Duodenal mucosa (tissue), 2 donors: ENCODE measurements around the gene EIPR1.

Experiments
- H3K27ac ChIP-seq: one replicate; pipeline ENCODE4 v1.7.0; 2013; ENCODE audit warnings: low read depth, low read length
- H3K27me3 ChIP-seq, 2 donors: one replicate each; pipeline ENCODE4 v1.7.0; 2013; ENCODE audit warnings: low read length in 2 of 2, control low read depth in 1 of 2; ENCODE audit not compliant: insufficient read depth in 2 of 2, control insufficient read depth in 1 of 2
- H3K36me3 ChIP-seq, 2 donors: one replicate each; pipeline ENCODE4 v1.7.0; 2013; ENCODE audit warnings: low read length in 2 of 2, control low read depth in 1 of 2; ENCODE audit not compliant: insufficient read depth in 2 of 2, control insufficient read depth in 1 of 2
- H3K4me1 ChIP-seq, 2 donors: one replicate each; pipeline ENCODE4 v1.7.0; 2013; ENCODE audit warnings: low read length in 2 of 2, control low read depth in 1 of 2; ENCODE audit not compliant: insufficient read depth in 2 of 2, control insufficient read depth in 1 of 2
- H3K4me3 ChIP-seq, 2 donors: one replicate each; pipeline ENCODE4 v1.7.0; 2013; ENCODE audit warnings: low read length in 2 of 2, low read depth in 1 of 2
- H3K9ac ChIP-seq, 2 donors: one replicate each; pipeline ENCODE4 v1.7.0; 2013; ENCODE audit warnings: low read length in 2 of 2, low read depth in 1 of 2
- H3K9me3 ChIP-seq, 2 donors: one replicate each; pipeline ENCODE4 v1.7.0; 2013; ENCODE audit warnings: low read length in 2 of 2, control low read depth in 1 of 2; ENCODE audit not compliant: control insufficient read depth in 1 of 2

The EIPR1 gene

GRCh38 chr2:3343012-3343411, 34.6 kb downstream of the EIPR1 start:
- peaks cover 0 to 5% of the 10 kb centered on the region in 2 donors for H3K36me3 ChIP-seq

GRCh38 chr2:3342324-3342723, 35.3 kb downstream of the EIPR1 start:
- peaks cover 0 to 10% of the 10 kb centered on the region in 2 donors for H3K36me3 ChIP-seq
- no peak overlapping the region for H3K4me3 ChIP-seq
- H3K27ac ChIP-seq, result no peak overlapping the region
- H3K4me1 ChIP-seq, result no peaks in the 10 kb centered on the region
- no peaks in the 10 kb centered on the region for H3K9me3 ChIP-seq
- H3K9ac ChIP-seq, result no peak overlapping the region
- H3K27me3 ChIP-seq, result no peaks in the 10 kb centered on the region

More at GRCh38 chr2:3343012-3343411, 34.6 kb downstream of the EIPR1 start:
- Histone ChIP-seq H3K27me3 (no peaks in the 10 kb centered on the region), H3K27ac (no peak overlapping the region), H3K4me1 (no peaks in the 10 kb centered on the region), H3K9me3 (no peaks in the 10 kb centered on the region), H3K4me3 (no peak overlapping the region), H3K9ac (no peak overlapping the region)

GRCh38 chr2:3341336-3341735, 36.3 kb downstream of the EIPR1 start:
- H3K27ac ChIP-seq, result no peak overlapping the region
- no peak overlapping the region for H3K9ac ChIP-seq
- no peaks in the 10 kb centered on the region for H3K4me1 ChIP-seq
- H3K4me3 ChIP-seq, result no peak overlapping the region
- no peaks in the 10 kb centered on the region for H3K9me3 ChIP-seq
- H3K27me3 ChIP-seq, result no peaks in the 10 kb centered on the region
- H3K36me3 ChIP-seq, result peaks cover 0 to 11% of the 10 kb centered on the region in 2 donors

- Histone ChIP-seq H3K27me3 (no peaks in the 10 kb centered on the region), H3K4me3 (no peak overlapping the region), H3K9me3 (no peaks in the 10 kb centered on the region), H3K36me3 (peaks cover 0 to 21% of the 10 kb centered on the region in 2 donors), H3K9ac (no peak overlapping the region), H3K27ac (no peak overlapping the region), H3K4me1 (no peaks in the 10 kb centered on the region)
Measured at GRCh38 chr2:3340144-3340543, 37.5 kb downstream of the EIPR1 start.

- Histone ChIP-seq H3K4me1 (no peaks in the 10 kb centered on the region), H3K9ac (no peak overlapping the region), H3K27ac (no peak overlapping the region), H3K27me3 (no peaks in the 10 kb centered on the region), H3K9me3 (no peaks in the 10 kb centered on the region), H3K36me3 (peaks cover 0 to 32% of the 10 kb centered on the region in 2 donors), H3K4me3 (no peak overlapping the region)
Measured at GRCh38 chr2:3338340-3338739, 39.3 kb downstream of the EIPR1 start.

- Histone ChIP-seq H3K4me1 (no peaks in the 10 kb centered on the region), H3K36me3 (peaks cover 0 to 40% of the 10 kb centered on the region in 2 donors), H3K9ac (no peak overlapping the region), H3K4me3 (no peak overlapping the region), H3K27ac (no peak overlapping the region), H3K9me3 (no peaks in the 10 kb centered on the region), H3K27me3 (no peaks in the 10 kb centered on the region)
Measured at GRCh38 chr2:3336844-3337243, 40.8 kb downstream of the EIPR1 start.

- Histone ChIP-seq H3K36me3 (peaks cover 7 to 50% of the 10 kb centered on the region in 2 donors), H3K4me1 (no peaks in the 10 kb centered on the region), H3K27ac (no peak overlapping the region), H3K27me3 (no peaks in the 10 kb centered on the region), H3K9me3 (no peaks in the 10 kb centered on the region), H3K4me3 (no peak overlapping the region), H3K9ac (no peak overlapping the region)
Measured at GRCh38 chr2:3334392-3335345, 42.9 kb downstream of the EIPR1 start.

GRCh38 chr2:3332133-3332532, 45.5 kb downstream of the EIPR1 start:
- no peaks in the 10 kb centered on the region for H3K27me3 ChIP-seq
- H3K36me3 ChIP-seq, result peaks cover 7 to 44% of the 10 kb centered on the region in 2 donors

GRCh38 chr2:3329491-3329890, 48.1 kb downstream of the EIPR1 start:
- Histone ChIP-seq H3K4me1 (peaks cover 0 to 9% of the 10 kb centered on the region in 2 donors), H3K9me3 (no peaks in the 10 kb centered on the region), H3K27me3 (no peaks in the 10 kb centered on the region), H3K4me3 (no peak overlapping the region), H3K36me3 (peaks cover 7 to 27% of the 10 kb centered on the region in 2 donors), H3K27ac (no peak overlapping the region), H3K9ac (no peak overlapping the region)

More at GRCh38 chr2:3332133-3332532, 45.5 kb downstream of the EIPR1 start:
- no peak overlapping the region for H3K27ac ChIP-seq
- H3K9ac ChIP-seq, result no peak overlapping the region
- no peaks in the 10 kb centered on the region for H3K9me3 ChIP-seq
- no peak overlapping the region for H3K4me3 ChIP-seq
- H3K4me1 ChIP-seq, result no peaks in the 10 kb centered on the region

- Histone ChIP-seq H3K9me3 (no peaks in the 10 kb centered on the region), H3K4me1 (peaks cover 0 to 9% of the 10 kb centered on the region in 2 donors), H3K36me3 (peaks cover 7 to 20% of the 10 kb centered on the region in 2 donors), H3K9ac (no peak overlapping the region), H3K27me3 (no peaks in the 10 kb centered on the region), H3K4me3 (no peak overlapping the region), H3K27ac (no peak overlapping the region)
Measured at GRCh38 chr2:3326871-3327270, 50.7 kb downstream of the EIPR1 start.
